ENCODE results near the gene FOXO3.

The FOXO3 gene

DNA sequence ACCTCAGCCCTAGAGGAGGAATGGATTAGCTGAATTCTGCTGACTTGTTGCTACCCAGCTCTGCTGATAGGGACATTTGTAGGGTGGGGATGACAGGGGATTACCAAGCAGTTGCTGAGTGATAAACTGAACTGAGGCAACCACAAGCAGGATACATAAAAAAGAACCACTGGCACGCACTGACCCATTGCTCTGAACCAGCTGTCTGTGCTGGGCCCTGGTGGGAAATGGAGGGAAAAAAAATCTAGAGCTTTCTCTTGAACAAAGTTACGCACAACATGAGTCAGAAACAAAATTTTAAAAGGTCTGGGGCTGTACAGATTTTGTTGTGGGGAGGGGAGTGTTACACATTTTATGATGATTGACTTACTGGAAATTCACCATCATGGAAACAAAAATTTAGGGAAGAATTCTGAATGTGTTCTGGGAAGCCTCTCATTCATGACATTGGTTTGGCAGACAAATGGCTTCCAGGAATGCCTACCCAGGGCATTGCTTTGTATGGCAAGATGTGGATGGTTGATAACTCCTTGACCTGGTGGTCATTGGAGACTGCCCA, 37.7 kb downstream of the FOXO3 start:
- no peak for DNase-seq

DNA sequence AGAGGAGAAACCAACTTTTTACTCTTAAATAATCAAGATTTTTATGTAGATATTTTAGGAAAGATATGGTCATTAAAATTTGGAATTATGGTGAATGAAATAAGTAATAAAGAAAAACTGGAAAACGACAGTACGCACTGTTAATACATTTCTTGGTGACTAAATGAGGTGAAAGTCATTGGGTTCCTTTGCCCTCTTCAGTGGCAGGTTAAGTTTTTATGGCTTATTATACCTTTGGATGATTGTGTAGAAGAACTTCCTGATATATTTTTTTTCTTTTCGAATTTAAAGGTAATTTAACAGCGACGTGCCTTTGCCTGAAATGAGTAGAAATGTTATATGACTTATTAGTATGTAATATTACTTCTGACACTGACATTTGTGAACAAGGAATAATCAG, 43.4 kb downstream of the FOXO3 start:
- DNase-seq = no peak

DNA sequence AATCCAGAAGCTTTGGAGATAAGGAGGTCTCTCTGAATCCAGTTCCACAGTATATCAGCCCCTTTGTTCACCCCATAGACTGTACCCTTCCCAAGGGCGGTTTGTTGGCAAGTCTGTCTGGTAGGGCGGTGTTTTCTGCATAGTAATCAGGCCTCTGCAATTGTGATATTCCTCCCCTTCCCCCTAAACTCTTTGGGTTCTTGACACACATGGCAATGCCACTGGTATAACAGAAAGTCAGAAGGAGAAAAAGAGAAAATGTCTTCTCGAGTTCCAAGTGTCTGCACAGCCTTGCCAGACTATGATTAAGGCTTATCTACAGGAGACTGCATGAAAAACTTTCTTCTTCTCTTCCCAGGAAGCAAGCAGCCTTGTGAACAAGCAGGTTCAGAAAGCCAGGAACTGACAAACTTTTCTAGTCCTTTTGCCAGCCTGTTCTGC, 45.6 kb downstream of the FOXO3 start:
- no peak for DNase-seq

DNA sequence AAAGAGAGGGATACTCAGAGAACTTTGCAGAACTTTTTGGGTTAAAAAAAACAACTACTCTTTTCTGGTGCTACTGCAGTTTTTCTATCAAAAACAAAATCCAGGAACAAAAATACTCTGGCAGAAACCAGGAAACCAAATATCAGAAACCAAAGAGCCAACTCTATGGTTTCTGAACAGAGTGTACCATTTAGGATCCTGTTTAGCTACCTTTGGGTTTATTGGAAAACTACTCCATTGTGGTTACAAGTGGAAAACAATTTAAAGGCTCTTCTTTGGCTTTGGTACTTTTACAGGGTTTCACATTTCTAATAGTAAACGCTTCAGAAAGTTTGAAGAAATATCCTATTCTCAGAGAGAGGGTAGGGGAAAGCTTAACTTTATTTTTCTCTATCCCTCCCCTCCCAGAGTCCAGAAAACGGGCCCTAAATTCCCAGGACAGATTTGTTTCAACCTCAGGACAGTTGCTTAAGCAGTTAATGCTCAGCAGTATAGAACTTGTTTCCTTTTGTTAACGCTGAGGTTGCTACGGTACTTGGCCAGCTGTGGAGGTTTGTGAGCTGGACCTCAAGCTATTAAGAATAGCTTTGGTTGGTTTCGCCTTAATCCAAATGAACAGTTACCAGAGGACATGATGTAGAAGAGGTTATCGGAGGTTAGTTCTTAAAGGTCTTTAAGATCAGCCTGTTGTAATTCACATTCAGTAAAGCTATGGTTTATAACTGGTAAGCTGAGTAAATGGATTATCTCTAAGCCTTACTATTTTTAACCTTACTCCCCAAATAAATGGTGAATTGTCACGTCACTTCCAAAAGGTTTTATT, 47.9 kb downstream of the FOXO3 start:
- DNase-seq = no peak

DNA sequence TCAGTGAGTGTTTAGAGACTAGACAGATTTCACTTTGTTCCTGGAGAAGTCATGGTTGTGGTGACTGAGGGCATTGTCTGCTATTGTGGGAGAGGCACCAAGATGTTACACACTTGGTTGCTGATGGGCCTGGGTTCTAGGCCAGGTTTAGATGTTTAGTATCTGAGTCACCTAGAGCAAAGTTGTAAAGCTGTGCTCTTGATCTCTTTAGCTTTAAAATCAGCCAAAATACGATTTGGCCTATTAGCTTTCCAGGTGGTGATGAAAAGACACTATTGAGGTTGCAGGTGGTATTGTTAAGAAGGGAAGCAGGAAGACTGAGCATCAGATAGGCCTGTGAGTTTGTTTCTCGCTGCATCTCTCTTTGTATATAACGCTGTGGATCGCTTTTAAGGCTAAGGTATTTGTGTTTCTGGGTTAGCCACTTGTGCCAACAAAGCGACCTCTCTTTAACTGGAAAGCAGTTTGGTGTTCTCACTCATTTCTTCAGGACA, 48.6 kb downstream of the FOXO3 start:
- DNase-seq = no peak

DNA sequence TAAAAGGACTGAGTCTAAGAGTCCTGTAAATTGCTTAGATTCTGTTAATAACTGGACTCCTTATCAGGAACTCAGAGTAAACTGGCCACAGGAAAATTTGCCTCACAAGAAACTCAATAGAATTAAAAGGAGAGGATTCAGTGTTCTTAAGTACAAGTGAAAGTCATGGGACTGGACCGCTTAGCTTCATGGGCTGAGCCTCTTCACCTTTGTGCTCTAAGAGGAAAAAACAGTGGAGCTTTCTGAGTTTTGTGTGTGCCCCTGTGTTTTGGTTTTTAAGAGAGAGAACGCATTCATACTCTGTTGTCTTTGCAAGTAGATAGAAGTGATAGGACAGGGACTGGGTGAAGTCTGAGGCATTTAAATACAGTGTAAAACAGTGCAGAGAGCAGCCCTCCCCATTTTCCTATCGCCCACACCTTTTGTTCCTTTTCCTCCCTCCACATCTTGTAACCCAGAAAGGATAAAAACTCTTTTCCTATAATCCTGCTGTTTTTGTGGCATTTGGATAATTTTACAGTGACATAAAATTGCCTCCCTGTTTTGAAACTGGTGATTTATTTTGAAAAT, 49.6 kb downstream of the FOXO3 start:
- no peak for DNase-seq

DNA sequence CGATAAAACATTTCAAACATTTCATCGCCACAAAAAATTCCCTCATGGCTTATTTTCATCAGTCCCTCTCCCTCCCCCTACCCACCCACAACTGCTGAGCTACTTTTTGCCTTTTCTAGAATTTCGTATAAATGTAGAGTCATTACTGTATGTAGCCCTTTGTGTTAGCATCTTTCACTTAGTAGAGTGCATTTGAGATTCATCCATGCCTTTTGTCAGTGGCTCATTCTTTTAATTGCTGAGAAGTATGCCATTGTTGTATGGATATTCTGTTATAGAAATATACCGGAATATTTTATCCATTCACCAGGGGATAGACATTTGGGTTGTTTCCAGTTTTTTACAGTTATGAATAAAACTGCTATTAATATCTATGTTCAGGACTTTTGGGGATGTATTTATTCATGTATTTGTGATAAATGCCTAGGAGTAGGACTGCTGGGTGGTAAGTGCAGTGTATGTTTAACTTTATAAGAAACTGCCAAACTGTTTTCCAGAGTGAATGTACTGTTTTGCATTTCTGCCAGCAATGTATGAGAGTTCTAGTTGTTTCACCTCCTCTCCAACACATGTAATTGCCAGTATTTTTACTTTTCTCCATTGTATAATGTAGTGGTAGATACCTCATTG, 50.4 kb downstream of the FOXO3 start:
- DNase-seq = no peak

DNA sequence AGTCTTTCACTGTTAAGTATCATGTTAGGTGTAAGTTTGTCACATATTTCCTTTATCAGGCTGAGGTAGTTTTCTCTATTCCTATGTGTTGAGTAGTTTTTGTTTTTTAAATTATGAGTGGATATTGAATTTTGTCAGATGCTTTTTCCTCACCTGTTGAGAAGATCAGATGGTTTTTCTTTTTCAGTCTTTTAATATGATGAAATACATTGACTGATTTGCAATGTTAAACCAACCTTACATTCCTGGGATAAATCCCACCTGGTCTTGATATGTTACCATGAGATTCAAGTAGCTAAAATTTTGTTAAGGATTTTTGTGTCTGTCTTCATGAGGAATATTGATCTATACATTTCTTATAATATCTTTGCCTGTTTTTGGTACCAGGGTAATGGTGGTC, 52.1 kb downstream of the FOXO3 start:
- DNase-seq = no peak

DNA sequence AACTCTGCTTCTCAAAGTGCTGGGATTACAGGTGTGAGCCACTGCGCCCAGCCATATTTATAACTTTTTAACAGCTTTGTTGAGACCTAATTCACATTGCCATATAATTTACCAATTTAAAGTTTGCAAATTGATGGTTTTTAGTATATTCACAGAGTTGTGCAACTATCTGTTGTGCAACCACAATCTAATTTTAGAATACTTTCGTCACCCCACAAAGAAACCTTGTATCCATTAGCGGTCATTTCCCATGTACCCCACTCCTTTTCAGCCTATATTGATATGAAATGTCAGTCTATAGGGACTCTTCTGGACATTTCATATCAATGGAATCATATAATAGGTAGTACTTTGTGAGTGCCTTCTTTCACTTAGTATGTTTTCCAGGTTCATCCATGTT, 55.8 kb downstream of the FOXO3 start:
- no peak for DNase-seq

DNA sequence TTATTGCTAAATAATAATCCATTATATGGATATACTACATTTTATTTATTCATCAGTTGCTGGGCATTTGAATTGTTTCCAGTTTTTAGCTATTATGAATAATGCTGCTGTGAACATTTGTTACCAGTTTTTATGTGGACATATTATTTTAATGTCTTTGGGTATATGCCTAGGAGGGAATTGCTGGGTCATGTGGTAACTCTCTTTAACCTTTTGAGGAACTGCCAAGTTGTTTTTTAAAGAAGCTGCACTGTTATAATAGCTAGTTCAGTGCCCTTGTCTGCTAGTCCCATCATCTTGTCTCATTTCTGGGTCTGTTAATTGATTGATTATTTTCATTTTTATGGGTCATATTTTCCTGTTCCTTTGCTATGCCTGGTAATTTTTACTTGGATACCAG, 56.3 kb downstream of the FOXO3 start:
- DNase-seq = no peak

DNA sequence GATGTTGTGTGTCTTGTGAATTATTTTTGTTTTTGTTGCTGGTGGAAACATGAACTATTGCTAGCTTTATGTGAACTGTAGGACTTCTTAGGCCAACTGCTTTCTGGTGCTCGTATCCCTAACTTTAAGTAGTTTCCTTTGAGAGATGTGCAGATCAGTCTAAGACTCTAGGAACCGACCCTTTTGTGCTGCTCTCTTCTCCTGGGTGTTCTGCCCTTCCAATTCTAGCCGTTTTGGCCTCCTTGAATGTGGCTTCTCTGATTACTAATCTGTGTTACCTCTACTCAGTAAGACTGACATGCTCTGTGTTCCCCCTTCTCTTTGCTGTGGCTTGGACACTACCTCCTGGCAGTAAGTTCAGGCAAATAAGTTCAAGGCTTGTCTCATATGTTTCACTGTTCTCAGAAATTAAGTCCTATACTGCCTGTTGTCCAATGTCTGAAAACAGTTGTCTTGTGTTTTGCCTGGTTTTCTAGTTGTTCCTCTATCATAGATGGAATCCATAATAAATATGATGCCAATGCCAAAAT, 58.0 kb downstream of the FOXO3 start:
- DNase-seq = no peak

DNA sequence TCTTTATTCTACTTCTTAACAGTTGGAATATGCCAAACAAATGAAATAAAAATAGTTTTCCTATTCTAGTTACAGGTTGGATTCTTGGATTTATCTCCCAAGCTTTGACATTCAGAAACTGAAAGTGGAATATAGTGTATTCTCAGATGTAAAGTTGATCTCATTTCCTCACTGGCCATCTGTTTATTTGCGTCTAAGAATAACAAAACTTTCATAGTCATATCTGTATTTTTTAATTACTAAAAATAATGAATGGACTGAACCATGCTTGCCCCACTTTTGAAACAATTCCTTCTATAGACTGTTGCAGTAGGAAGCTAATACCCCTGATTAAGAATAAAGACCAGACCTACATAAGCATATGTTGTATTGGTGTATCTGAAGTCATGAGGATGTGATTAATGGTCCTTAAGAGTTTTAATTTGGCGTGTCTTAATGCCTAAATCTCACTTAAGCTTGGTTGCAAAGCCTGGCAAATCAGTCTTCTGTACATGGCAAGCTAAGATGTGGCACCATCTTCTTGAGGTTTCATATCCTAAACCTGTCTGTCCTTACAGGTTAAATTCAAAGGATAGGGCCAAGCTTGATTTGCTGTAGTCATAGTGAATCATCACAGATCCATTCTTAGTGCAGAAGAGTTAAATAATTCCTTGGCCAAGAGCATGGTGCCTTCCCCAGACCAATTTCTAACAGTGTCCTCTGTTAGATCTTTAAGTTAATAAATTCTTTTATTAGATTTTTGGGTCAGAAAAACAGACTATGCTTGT, 58.9 kb downstream of the FOXO3 start:
- DNase-seq = no peak

DNA sequence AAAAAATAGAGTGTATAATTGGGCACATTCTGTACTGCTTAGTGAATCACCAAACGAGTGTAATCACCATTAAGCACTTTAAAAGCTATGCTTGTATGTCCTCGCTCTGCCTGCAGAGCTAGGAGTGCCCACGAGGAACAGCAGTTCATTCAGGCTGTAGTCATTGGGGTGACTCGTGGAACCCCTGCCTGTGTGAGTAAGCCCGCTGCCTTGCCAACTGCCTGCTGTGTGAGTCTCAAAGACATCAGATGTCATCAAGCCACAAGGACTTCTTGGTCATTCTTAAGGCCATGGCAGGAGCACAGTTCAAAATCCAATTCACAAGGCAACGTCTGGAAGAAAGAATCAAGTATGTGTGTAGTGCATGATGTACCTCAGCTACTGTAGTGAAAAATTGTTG, 60.4 kb downstream of the FOXO3 start:
- DNase-seq = peak; percentile 4 to 8

DNA sequence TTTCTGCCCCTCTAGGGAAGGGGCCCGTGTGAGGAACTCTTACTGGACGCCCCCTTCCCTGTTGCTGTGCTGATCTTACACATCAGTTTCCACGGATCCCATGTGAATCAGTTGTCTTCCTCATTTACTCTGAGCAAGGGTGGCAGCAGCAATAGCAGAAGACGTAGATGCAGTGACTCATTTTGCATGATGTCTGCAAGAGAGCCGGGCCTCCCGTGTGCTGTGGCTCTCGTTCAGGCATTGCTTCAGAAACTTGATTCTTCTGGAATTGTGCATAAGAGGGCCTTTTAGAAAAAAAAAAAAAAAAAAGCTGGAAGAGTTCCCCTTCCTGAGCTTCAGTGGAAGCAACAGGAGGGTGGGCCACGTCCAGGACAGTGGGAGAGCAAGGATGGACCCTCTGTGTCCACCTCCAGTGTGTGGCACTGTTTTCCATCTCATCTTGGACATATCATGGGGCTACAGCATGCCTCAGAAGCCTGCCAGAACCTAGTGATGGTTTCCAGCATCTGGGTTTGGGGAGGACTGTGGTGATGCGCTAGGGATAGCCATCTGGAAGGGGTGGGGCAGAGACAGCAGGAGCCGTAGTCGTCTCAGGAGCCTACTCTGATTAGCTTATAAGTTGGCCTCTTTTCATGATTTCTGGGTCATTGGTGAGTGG, 62.1 kb downstream of the FOXO3 start:
- DNase-seq = no peak

DNA sequence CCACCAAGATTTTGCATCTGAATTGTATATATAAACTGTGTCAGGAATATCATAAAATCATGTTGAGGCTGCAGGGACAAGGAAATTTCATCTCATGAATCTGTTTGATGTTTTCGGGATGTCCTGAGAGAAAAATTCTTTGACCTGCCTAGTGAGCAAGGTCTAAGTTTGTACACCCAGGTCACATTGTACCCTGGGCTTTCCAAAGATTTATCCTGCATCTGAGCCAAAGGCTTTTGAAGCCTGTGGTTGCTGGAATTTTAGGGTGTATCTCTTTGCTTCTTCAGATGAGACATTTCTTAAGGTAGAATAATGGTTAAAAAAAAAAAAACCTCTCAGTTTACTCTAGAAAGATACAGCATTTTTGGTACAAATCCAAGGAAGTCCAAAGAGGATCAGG, 63.3 kb downstream of the FOXO3 start:
- DNase-seq = no peak

DNA sequence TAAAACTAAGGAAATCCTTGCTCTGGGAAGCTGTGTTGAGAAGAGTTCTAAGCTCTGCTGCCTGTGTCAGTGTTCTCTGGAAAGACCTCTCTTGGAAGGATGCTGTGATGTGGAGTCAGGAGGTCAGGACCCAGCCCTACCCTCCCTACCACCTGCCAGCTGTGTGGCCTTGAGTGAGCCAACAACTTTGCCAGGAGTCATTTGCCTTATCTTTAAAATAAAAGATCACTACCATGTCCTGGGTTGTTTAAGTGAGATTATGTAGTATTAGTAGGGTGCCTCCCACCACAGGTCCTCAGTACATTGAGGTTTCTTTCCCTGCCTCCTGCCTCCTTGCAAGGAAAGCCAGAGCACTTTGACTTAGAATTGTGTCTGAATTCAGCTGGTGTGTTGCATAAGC, 64.9 kb downstream of the FOXO3 start:
- no peak for DNase-seq

DNA sequence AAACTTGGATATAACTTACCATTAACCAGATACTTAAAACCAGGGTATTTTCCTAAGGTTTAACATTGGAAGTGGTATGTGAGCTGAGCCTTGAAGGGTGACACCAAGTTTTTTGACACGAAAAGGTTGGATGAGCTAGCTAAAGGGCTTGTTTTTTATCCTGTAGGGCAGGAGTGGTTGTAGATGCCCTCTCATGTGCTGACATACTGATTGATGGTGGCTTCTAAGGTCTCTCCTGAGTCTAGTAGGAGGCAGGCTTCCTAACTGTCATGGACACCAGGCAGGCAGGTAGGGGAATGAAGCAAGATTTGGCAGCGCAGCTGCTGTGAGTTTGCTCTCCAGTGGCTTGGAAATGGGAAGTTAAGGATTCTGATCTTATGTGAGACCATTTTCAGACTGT, 66.1 kb downstream of the FOXO3 start:
- DNase-seq = no peak

DNA sequence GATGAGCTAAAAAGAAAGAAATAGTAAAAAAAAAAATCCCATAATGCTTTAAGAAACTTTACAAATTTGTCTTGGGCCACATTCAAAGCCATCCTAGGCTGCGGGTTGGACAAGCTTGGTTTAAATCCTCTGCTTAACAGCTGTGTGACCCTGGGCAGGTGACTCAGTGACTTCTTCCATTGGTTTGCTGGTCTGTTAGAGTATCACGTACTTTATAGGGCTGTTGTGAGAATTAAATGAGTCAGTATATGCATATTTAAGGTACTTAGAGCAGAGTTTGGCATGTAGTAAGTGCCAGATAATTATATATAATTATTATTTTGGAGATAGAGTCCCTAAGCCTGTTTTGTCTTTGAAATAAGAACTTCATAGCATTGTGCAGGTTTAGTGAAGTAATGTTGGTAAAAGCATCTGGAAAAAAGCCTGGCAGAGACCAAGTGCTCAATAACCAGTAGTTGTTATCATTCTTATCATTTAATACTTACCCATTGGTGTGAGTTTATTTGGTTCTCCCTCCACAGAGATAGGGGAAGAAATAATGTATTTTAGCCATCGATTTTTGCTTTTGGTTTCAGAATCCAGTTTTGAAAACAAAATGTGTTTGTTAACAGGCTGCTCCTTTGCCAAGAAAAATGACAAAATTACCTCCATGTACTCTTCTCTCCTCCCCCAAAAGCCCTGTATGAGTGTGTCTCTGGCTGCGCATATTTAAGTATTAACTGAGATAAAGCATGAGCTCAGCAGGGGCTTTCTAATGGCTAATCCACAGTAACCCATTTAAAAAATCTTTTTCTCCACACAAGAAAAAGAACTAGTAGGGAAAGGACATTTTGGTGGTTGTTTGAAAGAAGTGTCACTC, 67.2 kb downstream of the FOXO3 start:
- no peak for DNase-seq

DNA sequence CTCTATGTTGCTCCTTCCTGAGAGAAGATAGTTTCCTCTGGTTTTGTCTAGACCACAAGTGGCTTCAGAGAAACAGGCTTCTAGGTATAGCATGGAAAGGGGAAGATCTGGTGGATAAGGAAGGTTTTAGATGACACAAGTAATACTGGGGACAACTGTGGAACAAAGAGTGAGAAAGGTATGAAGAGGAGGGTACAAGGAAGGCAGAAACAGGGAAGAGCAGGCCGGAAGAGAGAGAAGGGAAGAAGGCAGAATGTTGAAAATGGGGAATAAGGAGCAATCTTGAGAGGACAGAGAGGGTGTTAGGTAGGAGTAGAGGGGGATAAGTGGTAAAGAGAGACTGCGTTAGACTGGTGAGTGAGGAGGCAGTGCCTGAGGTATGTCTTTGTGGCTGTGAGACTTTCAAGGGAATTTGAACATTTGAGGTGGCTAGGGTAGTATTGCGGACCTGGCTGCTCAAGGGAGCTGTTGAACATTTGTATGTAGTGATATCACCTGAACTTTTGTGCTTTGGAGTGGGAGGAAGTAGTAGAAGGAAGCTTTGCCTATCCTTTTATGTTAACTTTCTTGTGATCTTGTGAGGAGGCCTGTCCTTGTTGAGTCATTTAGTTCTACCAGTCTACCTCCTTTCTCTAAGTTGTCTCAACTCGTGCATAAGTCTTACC, 69.5 kb downstream of the FOXO3 start:
- no peak for DNase-seq

DNA sequence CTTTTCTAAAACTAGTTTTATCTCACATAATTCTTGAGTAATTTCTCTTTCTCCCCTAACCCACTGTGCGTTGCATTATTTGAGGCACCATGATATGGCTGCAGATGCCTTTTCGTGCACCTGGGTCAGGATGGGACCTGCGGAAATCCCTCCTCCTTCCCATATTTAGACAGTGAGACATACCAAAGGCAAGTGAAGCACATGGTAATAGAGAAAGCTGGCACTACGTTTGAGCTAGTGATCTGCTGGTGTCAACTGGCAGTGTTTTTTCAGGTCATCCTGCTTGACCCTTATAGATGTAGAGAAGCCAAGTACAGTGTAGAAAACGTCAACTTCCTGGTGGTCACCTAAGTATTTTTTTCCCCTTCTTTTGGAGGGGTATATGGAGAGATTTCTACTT, 71.7 kb downstream of the FOXO3 start:
- DNase-seq = no peak

DNA sequence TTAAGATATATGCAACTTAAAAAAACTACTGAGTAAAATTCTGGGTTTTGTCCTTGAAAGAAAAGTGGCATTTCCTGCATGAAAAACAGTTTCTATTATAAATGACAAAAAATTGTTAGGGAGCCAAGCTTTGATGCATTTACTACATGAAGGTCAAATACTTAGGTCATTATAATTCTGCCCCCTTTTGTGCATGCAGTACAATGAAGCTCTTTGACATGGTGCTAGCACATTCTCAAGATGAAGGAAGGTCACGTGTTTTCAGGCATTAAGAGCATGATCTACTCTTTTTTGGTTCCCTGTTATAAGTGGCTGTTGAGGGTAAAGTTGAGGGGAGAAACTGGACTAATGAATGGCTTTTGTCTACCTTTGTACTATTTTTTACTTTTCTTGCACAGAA, 72.7 kb downstream of the FOXO3 start:
- no peak for DNase-seq
